Kidney (tissue), 14 donors: ENCODE results near the gene XYLT1. TPM values are rescaled to one million over a fixed set of nuclear protein-coding genes. Genes with fewer than 3 reads are reported as not detected.
A peak's percentile ranks its signal among the peaks of the same experiment; 100 is the strongest.

ENCODE experiments used
- DNase-seq, 5 donors: peaks; one replicate each; pipeline ENCODE4 v3.0.0-alpha.2; 2013 to 2020
- FAIRE-seq: peaks from 2 replicates; lab custom pipeline; 2012; peaks lifted over from hg19 to GRCh38; lab: Jason Lieb, UNC
- H3K27ac ChIP-seq, 2 donors: one replicate each; pipeline ENCODE4 v1.7.0; 2013; ENCODE audit warnings: low read depth in 2 of 2, low read length in 2 of 2, inconsistent platforms in 1 of 2
- H3K27me3 ChIP-seq: one replicate; pipeline ENCODE4 v1.7.1; 2013; ENCODE audit warnings: low read length, inconsistent platforms; ENCODE audit not compliant: control insufficient read depth, insufficient read depth
- H3K36me3 ChIP-seq, 3 donors: one replicate each; pipeline versions ENCODE4 v1.7.0 to v1.7.1; 2013; ENCODE audit warnings: low read length in 3 of 3, control low read depth in 1 of 3, inconsistent platforms in 1 of 3; ENCODE audit not compliant: insufficient read depth in 3 of 3, control insufficient read depth in 2 of 3
- H3K4me1 ChIP-seq, 3 donors: one replicate each; pipeline versions ENCODE4 v1.7.0 to v1.7.1; 2013; ENCODE audit warnings: low read length in 3 of 3, inconsistent platforms in 1 of 3, low read depth in 1 of 3; ENCODE audit not compliant: control insufficient read depth in 2 of 3, insufficient read depth in 2 of 3
- H3K4me3 ChIP-seq, 3 donors: one replicate each; pipeline versions ENCODE4 v1.7.0 to v1.8.1; 2013; ENCODE audit warnings: low read length in 3 of 3, control low read depth in 1 of 3, inconsistent platforms in 1 of 3
- H3K9ac ChIP-seq, 3 donors: one replicate each; pipeline versions ENCODE4 v1.7.0 to v1.7.1; 2013; ENCODE audit warnings: low read length in 3 of 3, control low read depth in 1 of 3, inconsistent platforms in 1 of 3
- H3K9me3 ChIP-seq, 3 donors: one replicate each; pipeline versions ENCODE4 v1.7.0 to v1.7.1; 2013; ENCODE audit warnings: low read length in 3 of 3, control low read depth in 1 of 3, inconsistent platforms in 1 of 3; ENCODE audit not compliant: control insufficient read depth in 2 of 3, insufficient read depth in 1 of 3
- CTCF ChIP-seq: IDR thresholded peaks from 3 replicates; pipeline ENCODE4 v1.5.1; 2012; ENCODE audit warnings: mild to moderate bottlenecking, moderate library complexity, borderline replicate concordance; ENCODE audit not compliant: insufficient read depth; ENCODE audit errors: extremely low read depth
- intact Hi-C: fragments of 100-400 bp; cut with DNase I; formaldehyde crosslinking; loops from one replicate; pipeline ENCODE4 v1.11.1; 2022
- polyA plus RNA-seq: library from polyadenylated mRNA; stranded (reverse); fragments of 350-450 nt; fragmentation: Illumina TruSeq; extraction: RNeasy Lipid Tissue Mini Kit (QIAGEN cat#74804); gene quantifications from one replicate; pipeline ENCODE4 v1.2.3, GENCODE V29; 2014; ENCODE audit warnings: low read depth, low replicate concordance; ENCODE audit not compliant: insufficient read depth
- total RNA-seq: library from RNA; stranded (reverse); fragmentation: NEBNext Ultra II Directional; extraction: Animal tissue kit (Norgen Biotek cat#: 25700); gene quantifications from one replicate; pipeline ENCODE4 v1.2.1, GENCODE V29; 2021
- donor health status: control.
- donor health status: control.
- donor health status: control.
- donor health status: control.
- donor health status: control.
- donor health status: DM: yes; HTN: yes; CAD: no.
- donor health status: Normal renal cell carcinoma (clear cell type).

The XYLT1 gene
- total and polyA plus RNA-seq, 2 donors from 2014 or later = 0.52 to 7.6 TPM

GRCh38 chr16:17144431-17144830 lies 326.3 kb downstream of the XYLT1 start:
- Histone ChIP-seq H3K4me1 (no peaks in the 10 kb centered on the region), H3K36me3 (no peaks in the 10 kb centered on the region), H3K27ac (no peak overlapping the region), H3K9ac (no peak overlapping the region), H3K9me3 (no peaks in the 10 kb centered on the region), H3K27me3 (no peaks in the 10 kb centered on the region), H3K4me3 (no peak overlapping the region)
- TF ChIP-seq CTCF = no peak
- FAIRE-seq (no peak), DNase-seq (no peak)
- intact Hi-C loops = no loop called here

- Histone ChIP-seq H3K4me3 (no peak overlapping the region), H3K9ac (no peak overlapping the region), H3K36me3 (no peaks in the 10 kb centered on the region), H3K9me3 (no peaks in the 10 kb centered on the region), H3K27me3 (no peaks in the 10 kb centered on the region), H3K4me1 (no peaks in the 10 kb centered on the region), H3K27ac (no peak overlapping the region)
- FAIRE-seq (no peak), DNase-seq (no peak)
- TF ChIP-seq CTCF = no peak
- intact Hi-C loops = no loop called here
Observed at GRCh38 chr16:17143546-17144419, 327.0 kb downstream of the XYLT1 start.

- FAIRE-seq = no peak
- peak in 3 of 5 donors; percentile 37 to 56 (median 47) for DNase-seq
- no peaks in the 10 kb centered on the region for H3K27me3 ChIP-seq
- no peak for TF ChIP-seq CTCF
- no peaks in the 10 kb centered on the region for H3K36me3 ChIP-seq
- H3K9ac ChIP-seq = no peak overlapping the region
- no peaks in the 10 kb centered on the region for H3K4me1 ChIP-seq
- H3K9me3 ChIP-seq = no peaks in the 10 kb centered on the region
- no peak overlapping the region for H3K27ac ChIP-seq
- intact Hi-C loops = no loop called here
- no peak overlapping the region for H3K4me3 ChIP-seq
Observed at GRCh38 chr16:17138801-17139200, 332.0 kb downstream of the XYLT1 start.
